Muscle of back (tissue), 13 donors: ENCODE results near the gene TEX36. TPM values are rescaled to one million over a fixed set of nuclear protein-coding genes. Genes with fewer than 3 reads are reported as not detected.
A peak's percentile ranks its signal among the peaks of the same experiment; 100 is the strongest.
"Not testable (repeated sequence)": the region's sequence is repeated elsewhere in the genome, so short reads cannot be mapped to it uniquely, and the experiment has no call there.

Experiments
- DNase-seq, 3 donors: peaks; one replicate each; pipeline versions ENCODE4 v3.0.0 to v3.0.0-alpha.2; 2013
- long read RNA-seq, 9 donors: transcript quantifications; one replicate each; lab custom pipeline, GENCODE V29; 2026
- polyA plus RNA-seq, 10 donors: library from polyadenylated mRNA; unstranded; fragments of 120-200 nt; gene quantifications; one replicate each; pipeline ENCODE4 v1.2.1, GENCODE V29; 2013; ENCODE audit not compliant: insufficient read length in 10 of 10

The TEX36 gene
- polyA plus RNA-seq = not detected
- long read RNA-seq, donor 1 = 0 reads
- long read RNA-seq, donor 2 = 0 reads
- long read RNA-seq, donor 3 = 0 reads
- long read RNA-seq, donor 4 = 0 reads
- long read RNA-seq, donor 5 = 0 reads
- long read RNA-seq, donor 6 = 0 reads
- long read RNA-seq, donor 7 = 0 reads
- long read RNA-seq, donor 8 = 0 reads
- long read RNA-seq, donor 9 = 0 reads

DNA sequence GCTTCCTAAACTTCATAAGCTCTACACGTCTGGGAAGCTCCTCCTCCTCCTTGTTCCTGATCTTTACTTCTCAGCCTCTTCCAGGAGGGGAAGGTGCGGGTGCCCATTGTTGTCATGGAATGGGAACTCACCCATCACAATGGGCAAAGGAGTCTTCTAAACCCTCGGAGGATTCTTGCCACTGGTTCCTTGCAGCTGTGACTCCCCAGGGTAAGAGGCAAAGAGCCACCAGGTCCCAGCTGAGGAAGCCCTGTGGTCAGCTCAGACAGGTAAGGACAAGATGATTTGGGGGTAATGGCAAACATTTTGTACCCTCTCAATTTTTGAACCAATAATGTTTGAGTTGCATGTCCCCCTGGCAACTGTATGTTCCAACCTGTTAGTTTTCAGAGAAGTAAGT, at the start of gene TEX36:
Gene TEX36 (minus strand): TSS at position 101 of the 400 bp plus-strand sequence. CDS start 174 bp downstream, outside the sequence.
- DNase-seq = no peak

- DNase-seq = no peak
Measured at GRCh38 chr10:125727436-125727835, 44.5 kb upstream of the TEX36 start.

GRCh38 chr10:125726914-125727313, 44.0 kb upstream of the TEX36 start:
- no peak for DNase-seq

DNA sequence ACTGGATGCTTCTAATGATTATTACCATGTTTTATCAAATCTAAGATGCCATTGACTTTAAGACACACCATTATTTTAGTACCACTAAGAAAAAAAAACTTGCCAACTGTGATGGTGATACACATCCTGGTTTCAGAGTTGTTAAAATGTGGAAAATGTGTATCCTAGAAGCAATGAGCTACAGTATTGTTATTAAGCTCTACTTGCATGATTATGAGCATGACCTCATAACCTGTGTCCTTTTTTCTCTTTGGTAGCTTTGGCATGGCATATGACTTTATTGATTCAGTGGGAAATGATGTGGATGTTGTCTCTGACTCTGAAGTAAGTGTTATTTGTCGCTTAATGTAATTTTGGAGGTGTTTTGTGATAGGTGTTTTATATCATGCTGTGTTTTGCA, 39.8 kb upstream of the TEX36 start:
- DNase-seq = no peak

DNA sequence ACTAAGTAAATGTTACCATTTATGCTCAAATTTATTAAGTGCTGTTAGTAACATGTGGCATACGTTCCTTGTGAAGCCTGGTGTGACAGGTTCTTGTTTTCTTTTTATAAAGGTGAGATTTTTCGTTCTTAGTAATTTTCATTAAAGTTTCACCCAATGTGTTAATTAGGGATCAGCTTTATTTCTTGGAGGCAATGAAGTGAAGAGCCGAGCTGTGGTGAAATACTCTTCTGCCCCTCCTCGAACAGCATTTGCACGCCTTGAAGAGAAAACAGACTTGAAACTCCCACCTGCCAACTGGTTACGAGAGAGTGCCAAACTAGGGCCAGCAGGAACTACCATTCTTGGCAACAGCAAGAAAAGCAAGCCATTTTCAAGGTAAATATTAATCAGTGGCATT, 38.1 kb upstream of the TEX36 start:
- no peak for DNase-seq

DNA sequence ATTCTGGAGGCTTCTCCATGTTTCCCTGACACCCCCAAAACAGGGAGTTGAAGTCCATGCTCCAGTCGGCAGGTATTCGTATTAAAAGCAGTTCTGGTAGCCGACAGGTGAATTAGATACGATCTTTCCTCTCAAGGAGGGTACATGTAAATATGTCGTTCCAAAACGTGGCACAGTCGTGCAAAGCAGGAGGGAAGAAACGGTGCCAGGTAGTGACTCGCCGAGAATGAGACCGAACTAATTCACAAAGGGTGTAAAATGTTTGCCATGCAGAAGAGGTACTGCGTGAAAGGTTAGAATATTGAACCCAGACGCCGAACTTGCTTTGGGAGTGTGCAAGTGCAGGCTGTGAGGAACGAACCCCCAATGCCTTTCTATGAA, 37.0 kb upstream of the TEX36 start:
- DNase-seq = peak in 1 of 3 donors; percentile 3

DNA sequence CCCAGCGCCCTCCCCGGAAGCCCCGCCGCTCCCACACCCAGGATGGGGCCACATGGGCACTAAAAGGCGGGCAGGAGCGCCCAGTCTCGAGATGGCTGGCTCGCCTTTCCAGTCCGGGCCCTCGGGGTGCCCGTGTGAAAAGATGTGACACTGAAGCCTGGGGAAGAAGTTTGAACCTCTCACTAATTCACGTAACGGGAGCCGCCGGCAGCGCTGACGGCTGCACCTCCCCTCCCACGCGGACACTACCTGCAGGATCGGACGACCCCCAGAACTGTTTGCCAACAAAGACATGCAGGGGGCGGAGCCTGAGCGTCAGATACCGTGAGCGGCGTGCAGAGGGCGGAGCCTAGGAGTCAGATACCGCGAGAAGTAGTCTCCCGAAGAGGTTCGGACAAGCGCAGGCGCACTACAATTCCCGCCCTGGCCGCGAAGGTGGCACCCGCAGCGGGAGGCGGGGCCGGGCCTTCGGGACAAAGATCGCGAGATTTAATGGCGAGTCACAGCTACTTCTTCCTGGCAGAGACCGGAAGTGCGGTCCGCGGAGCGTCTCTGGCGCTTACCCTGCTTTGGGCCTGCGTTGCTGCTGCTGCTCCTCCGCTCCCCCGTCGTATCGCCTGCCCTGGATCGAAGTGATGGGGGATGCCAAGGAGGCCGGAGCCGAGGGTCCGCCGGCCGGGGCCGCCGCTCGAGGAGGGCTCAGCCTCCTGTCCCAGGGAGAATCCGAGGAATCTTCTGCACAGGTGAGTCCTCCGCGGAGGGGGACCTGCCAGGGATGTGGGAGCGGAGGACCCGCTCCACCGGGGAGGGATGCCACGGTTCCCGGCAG, 36.4 kb upstream of the TEX36 start, which contains the start of gene EDRF1:
Gene EDRF1 (plus strand): TSS at position 537 of the 829 bp plus-strand sequence. CDS start 99 bp downstream, at position 636.
- peak; percentile 99 to 100 (median 99) for DNase-seq

DNA sequence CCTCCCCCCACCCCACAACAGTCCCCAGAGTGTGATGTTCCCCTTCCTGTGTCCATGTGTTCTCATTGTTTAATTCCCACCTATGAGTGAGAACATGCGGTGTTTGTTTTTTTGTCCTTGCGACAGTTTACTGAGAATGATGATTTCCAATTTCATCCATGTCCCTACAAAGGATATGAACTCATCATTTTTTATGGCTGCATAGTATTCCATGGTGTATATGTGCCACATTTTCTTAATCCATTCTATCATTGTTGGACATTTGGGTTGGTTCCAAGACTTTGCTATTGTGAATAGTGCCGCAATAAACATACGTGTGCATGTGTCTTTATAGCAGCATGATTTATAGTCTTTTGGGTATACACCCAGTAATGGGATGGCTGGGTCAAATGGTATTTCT, 31.8 kb upstream of the TEX36 start:
- not testable (repeated sequence) for DNase-seq

DNA sequence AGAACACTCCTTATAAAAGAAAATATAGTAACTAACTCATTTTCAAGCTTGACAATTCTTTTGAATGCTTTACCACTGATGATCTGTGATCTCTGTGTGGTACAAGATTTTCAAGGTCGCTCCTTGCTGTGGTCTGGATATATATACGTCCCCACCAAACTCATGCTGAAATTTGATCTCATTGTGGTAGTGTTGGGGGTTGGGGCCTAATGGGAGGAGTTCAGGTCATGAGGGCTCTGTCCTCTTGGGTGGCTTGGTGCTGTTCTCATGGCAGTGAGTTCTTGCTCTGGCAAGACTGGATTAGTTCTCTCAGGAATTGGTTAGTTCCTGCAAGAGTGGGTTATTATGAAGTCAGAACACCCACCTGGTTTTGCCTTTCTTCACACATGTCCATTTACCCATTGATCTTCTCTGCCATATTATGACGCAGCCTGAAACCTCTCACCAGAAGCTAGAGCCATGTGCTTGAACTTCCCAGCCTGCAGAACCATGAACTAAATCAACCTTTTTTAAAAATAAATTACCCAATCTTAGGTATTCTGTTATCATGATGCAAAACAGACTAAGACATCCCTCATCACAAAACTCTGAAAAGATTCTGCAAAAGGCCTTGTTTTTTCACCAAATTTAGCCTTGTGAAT, 28.3 kb upstream of the TEX36 start:
- DNase-seq = no peak

DNA sequence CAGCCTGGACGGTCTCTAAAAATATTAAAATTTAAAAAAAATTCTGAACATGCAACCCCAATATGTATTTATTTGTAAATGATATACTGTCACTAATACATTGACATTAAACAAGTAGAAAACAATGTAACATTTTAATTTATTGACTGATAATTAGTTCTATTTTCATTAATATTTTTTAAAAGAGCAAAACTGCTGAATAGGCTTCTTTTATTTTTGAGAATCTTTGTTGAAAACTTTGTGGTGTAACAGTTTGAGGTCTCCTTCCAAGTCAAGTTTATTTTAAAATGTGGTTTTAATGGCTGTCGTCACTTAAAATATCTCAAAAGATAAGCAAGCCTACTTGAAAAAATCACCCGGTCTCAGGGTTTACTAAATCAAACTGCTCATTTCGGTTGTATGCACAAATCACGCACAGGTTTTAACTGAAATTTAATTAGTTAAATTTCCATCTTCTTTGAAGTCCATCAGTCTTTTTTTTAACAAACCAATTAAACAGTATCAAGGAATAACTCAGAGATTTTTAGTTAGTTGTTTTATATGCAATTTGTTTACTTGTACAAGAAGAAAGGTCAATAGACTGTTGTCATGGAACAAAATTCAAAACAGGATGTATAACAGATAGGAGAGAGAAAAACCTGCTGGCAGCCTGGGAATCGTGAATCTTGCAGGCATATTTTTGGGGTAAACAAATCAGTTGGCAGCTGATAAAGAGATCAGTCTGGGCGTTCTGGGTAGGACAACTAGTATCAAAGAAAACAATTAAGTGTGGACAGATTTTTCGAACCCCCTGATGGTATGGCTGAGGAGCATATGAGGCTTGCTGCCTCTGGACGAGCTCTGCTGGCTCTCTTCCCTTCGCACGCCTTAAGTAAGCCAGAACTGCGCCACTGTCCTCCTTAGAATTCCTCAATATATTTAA, 26.9 kb upstream of the TEX36 start:
- peak in 1 of 3 donors; percentile 23 for DNase-seq

DNA sequence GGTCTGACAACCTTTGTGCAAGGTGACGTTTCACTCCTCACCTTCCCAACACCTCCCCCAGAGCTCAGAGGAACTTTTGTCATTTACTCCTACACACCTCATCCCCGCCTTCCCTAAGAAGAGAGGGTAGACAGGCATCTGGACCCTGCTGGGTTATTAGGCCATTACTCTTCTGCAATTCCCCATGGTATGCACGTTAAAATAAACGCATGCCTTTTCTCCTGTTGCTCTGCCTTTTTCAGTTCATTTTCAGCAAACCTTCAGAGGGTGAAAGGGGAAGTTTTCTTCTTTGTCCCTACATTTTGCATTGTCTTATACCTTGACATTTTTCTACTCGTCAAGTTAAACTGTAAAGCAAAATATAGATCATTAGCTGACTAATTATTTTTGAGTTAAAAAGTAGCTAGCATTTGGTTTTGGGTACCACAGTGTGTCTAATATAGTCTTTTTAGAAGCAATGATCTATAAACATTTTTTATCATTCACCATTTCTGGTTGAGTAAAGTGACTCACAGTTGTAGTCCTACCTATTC, 26.1 kb upstream of the TEX36 start:
- DNase-seq = no peak

DNA sequence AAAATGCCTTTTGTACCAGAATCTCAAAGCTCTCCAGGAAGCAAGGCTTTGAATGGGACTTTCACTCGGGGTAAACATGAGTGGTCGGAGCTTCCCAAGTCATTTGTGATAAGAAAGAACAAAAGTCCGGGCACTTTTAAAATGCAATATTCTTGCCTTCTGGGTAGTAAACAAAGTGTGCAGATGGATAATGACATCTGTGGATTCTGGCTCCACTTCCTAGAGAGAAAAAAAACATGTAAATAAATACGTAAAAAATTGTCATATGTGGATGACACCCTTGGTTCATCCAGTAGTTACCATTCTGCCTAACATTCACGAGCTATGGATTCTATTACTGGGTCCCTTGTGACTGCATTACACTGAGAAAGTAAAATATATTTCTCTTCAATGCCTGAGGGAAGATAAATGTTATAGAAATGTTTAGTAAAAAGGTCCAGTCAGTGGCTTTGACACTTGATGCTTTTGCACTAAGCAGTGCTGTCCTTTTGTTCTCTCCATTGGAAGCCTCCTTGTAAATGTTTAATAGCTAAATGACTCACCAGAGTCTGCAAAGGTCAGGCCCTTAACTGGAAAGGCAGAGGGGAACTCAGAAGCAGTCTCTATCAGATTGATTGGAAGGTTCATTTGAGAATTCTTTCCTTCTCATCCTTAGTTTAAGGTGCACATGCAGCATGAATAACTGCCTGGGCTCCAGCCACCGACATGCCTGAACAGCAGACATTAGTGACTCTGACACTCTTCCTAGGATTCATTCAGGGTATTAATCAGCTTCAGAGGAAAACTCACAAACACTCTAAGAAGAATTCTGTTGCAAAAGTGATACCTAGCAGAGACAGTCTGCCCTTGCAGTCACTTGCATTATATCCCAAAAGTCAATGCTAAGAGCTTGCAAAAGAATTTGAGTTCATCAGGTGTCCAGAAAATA, 24.8 kb upstream of the TEX36 start:
- DNase-seq = no peak

GRCh38 chr10:125700355-125700911, 17.5 kb upstream of the TEX36 start:
- peak in 1 of 3 donors; percentile 46 for DNase-seq

DNA sequence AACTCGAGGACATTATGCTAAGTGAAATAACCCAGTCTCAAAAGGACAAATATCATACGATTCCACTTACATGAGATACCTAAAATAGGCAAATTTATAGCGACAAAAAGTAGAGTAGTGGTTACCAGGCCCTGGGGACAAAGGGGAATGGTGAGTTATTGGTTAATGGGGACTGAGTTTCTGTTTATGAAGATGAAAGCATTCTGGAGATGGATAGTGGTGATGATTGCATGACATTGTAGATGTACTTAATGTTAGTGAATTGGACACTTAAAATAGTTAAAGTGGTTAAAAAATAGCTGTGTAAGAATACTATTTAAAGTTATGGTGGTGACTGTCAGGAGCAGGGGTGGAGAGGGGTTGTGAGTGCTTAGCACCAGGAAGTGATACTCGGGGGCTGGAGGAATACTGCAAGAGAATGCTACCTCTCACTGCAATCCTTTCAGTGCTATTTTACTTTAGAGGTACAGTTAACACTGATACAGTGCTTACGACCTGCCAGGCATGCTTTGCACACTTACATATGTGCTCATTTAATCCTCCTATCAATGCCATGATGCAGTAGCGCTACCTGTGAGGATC, 16.7 kb upstream of the TEX36 start:
- DNase-seq = no peak

GRCh38 chr10:125698481-125698998, 15.6 kb upstream of the TEX36 start:
- DNase-seq = no peak

DNA sequence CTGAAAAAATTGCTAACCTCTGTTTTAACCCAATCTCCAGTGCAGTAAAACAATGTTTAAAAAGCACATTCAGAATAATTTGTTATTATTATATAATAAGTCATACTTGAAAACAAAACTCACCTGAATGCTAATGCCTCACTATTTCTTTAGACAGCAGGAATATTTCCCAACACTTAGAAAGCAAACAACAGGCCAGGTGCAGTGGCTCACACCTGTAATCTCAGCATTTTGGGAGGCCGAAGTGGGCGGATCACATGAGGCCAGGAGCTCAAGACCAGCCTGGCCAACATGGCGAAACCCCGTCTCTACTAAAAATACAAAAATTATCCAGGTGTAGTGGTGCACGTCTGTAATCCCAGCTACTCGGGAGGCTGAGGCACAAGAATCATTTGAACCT, 13.9 kb upstream of the TEX36 start:
- not testable (repeated sequence) for DNase-seq

- DNase-seq = peak in 1 of 3 donors; percentile 85
Measured at GRCh38 chr10:125694883-125695282, 11.9 kb upstream of the TEX36 start.

- no peak for DNase-seq
Measured at GRCh38 chr10:125693524-125693847, 10.5 kb upstream of the TEX36 start.
